Fibroblast of pulmonary artery (primary cell): ENCODE results near the gene RPGRIP1.
"Not testable (repeated sequence)": the region's sequence is repeated elsewhere in the genome, so short reads cannot be mapped to it uniquely, and the experiment has no call there.

Source experiments
- DNase-seq: peaks from one replicate; pipeline ENCODE4 v3.0.0-alpha.2; 2010; ENCODE audit warnings: low read depth
- H3K4me3 ChIP-seq: replicated peaks from 2 replicates; pipeline ENCODE4 v1.5.1; 2011; ENCODE audit warnings: low read depth, mild to moderate bottlenecking, control low read depth, low read length, moderate library complexity
- CTCF ChIP-seq: IDR thresholded peaks from 2 replicates; pipeline ENCODE4 v1.5.1; 2011; ENCODE audit warnings: mild to moderate bottlenecking, control low read depth, low read length, inconsistent platforms; ENCODE audit errors: missing control alignments

Gene RPGRIP1

DNA sequence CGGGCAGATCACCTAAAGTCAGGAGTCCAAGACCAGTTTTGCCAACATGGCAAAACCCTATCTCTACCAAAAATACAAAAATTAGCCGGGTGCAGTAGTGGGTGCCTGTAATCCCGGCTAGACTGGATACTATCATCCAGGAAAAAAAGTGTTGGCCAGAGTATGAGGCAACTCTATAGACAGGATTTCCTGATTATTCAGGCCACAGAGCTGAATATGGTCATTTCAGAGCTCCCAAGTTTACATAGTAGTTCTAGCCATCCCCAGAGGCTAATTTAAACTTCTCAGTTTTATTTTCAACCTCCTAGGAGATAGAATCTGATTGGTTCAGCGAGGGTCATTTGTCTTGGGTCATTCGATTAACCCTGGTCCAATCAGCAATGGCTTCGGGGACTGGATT, 7.3 kb downstream of the RPGRIP1 start:
- DNase-seq, result no peak
- H3K4me3 ChIP-seq, result no peak overlapping the region
- TF ChIP-seq CTCF, result no peak

DNA sequence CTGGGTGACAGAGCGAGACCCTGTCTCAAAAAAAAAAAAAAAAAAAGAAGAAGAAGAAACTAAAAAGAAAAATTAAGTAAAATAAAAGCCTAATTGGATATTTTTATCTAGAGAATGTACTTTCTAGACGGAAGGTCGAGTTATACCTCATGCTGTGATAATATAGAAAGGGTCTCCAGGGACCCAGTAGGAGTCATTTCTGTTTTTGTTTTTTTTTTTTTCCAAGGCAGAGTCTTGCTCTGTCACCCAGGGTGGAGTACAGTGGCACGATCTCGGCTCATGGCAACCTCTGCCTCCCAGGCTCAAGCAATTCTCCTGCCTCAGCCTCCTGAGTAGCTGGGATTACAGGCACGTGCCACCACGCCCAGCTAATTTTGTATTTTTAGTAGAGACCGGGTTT, 14.1 kb downstream of the RPGRIP1 start:
- not testable (repeated sequence) for DNase-seq

GRCh38 chr14:21298358-21298757, 18.5 kb downstream of the RPGRIP1 start:
- no peak for TF ChIP-seq CTCF
- no peak for DNase-seq
- H3K4me3 ChIP-seq, result no peak overlapping the region

More for the DNA sequence above, 14.1 kb downstream of the RPGRIP1 start:
- H3K4me3 ChIP-seq, result not testable (repeated sequence)

- DNase-seq, result no peak
- no peak overlapping the region for H3K4me3 ChIP-seq
- TF ChIP-seq CTCF, result no peak
Observed at GRCh38 chr14:21299562-21300130, 19.8 kb downstream of the RPGRIP1 start.

GRCh38 chr14:21300892-21301291, 21.0 kb downstream of the RPGRIP1 start:
- DNase-seq, result no peak
- H3K4me3 ChIP-seq, result no peak overlapping the region
- TF ChIP-seq CTCF, result no peak

GRCh38 chr14:21302013-21302835, 22.3 kb downstream of the RPGRIP1 start:
- no peak for TF ChIP-seq CTCF
- DNase-seq, result no peak
- H3K4me3 ChIP-seq, result no peak overlapping the region

DNA sequence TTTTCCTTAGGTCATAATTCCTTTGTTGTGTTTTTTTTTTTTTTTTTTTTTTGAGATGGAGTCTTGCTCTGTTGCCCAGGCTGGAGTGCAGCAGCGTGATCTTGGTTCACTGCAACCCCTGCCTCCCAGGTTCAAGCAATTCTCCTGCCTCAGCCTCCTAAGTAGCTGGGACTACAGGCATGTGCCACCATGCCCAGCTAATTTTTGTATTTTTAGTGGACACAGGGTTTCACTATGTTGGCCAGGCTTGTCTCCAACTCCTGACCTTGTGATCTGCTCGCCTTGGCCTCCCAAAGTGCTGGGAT, 22.9 kb downstream of the RPGRIP1 start:
- H3K4me3 ChIP-seq, DNase-seq: not testable (repeated sequence)

DNA sequence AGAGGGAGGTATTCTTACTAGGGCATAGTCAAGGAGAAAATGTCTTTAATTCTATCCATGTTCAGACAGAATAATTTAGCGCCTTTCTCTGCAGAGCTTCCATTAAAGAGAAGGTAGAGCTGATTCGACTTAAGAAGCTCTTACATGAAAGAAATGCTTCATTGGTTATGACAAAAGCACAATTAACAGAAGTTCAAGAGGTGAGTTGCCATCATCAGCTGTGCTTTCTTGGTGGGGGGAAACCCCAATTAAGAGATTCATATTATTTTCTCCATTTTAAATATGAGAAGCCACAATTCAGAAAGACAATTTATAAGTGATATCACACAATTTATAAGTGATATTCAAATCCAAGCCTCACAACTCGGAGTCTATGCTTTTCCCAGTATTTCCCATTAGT, 27.8 kb downstream of the RPGRIP1 start:
- no peak overlapping the region for H3K4me3 ChIP-seq
- TF ChIP-seq CTCF, result no peak
- DNase-seq, result no peak
